ENCODE measurements around the gene PSME2.

GRCh38 chr14:24127673-24128072 lies 18.7 kb downstream of the PSME2 start:
- TF ChIP-seq CTCF (conservative IDR thresholded peaks at IDR 0.05; ENCODE audit: low read length) (no peak), EZH2phosphoT487 (IDR thresholded peaks at IDR 0.05; ENCODE audit: borderline replicate concordance, low read depth, low read length) (no peak)
